Body of pancreas (tissue), 4 donors: ENCODE results near the gene ZRANB3. TPM values are rescaled to one million over a fixed set of nuclear protein-coding genes. Genes with fewer than 3 reads are reported as not detected.

Experiments
- ATAC-seq: fragments of 150-250 bp; one replicate; pipeline ENCODE4 v1.9.1; 2016
- DNase-seq, 4 donors: peaks; one replicate each; pipeline ENCODE4 v3.0.0-alpha.2; 2019
- H3K27ac ChIP-seq, 4 donors: fragments of 200-600 bp; sonication (generic); 1 replicate in 3 of 4; 2 replicates in 1 of 4; pipeline versions ENCODE4 v1.5.1 to v1.6.1; 2016 to 2019; ENCODE audit warnings: mild to moderate bottlenecking in 1 of 4, mixed read lengths in 1 of 4, moderate library complexity in 1 of 4
- H3K27me3 ChIP-seq, 2 donors: fragments of 200-600 bp; sonication (generic); one replicate each; pipeline ENCODE4 v1.6.0; 2016; ENCODE audit warnings: mild to moderate bottlenecking in 1 of 2
- H3K36me3 ChIP-seq, 2 donors: fragments of 200-600 bp; sonication (generic); replicated peaks in 1 of 2; 2 replicates each; pipeline ENCODE4 v1.5.1; 2016; ENCODE audit warnings: low read depth in 2 of 2; ENCODE audit not compliant: insufficient read depth in 1 of 2
- H3K4me1 ChIP-seq: fragments of 200-600 bp; sonication (generic); one replicate; pipeline ENCODE4 v1.6.0; 2016
- H3K4me3 ChIP-seq, 2 donors: fragments of 200-600 bp; sonication (generic); 1 replicate in 1 of 2; 2 replicates in 1 of 2; pipeline ENCODE4 v1.5.1; 2016 to 2019
- H3K9me3 ChIP-seq, 3 donors: fragments of 200-600 bp; sonication (generic); 1 replicate in 2 of 3; 2 replicates in 1 of 3; pipeline ENCODE4 v1.5.1; 2016
- POLR2A ChIP-seq, 3 donors: fragments of 450-650 bp; IDR thresholded peaks; one replicate each; pipeline ENCODE4 v1.6.1; 2016; ENCODE audit warnings: antibody characterized with exemption in 3 of 3, mild to moderate bottlenecking in 2 of 3
- WGBS, 2 donors: methylation state at CpG; one replicate each; pipeline ENCODE4 v1.1.5; 2017; 5-methylcytosine and 5-hydroxymethylcytosine counted together
- intact Hi-C: fragments of 100-400 bp; cut with DNase I; formaldehyde crosslinking; loops from one replicate; pipeline ENCODE4 v1.15.1; 2023
- total RNA-seq, 2 donors: library from RNA; depleted of rRNA; stranded (reverse); fragments of >200 nt; gene quantifications; one replicate each; pipeline ENCODE4 v1.1.0, GENCODE V29; 2016
- TF ChIP-seq, protein P1 (sequence below), 7 experiments: fragments of 450-650 bp in 4 of 7; fragments of 200-600 bp in 3 of 7; sonication (generic) in 3 of 7; IDR thresholded peaks; one replicate each; pipeline ENCODE4 v1.5.1; 2016 to 2019; ENCODE audit warnings: antibody characterized with exemption in 7 of 7

ZRANB3 gene
- total RNA-seq, 2 donors from 2014 or later: 3.4 to 10.2 TPM

DNA sequence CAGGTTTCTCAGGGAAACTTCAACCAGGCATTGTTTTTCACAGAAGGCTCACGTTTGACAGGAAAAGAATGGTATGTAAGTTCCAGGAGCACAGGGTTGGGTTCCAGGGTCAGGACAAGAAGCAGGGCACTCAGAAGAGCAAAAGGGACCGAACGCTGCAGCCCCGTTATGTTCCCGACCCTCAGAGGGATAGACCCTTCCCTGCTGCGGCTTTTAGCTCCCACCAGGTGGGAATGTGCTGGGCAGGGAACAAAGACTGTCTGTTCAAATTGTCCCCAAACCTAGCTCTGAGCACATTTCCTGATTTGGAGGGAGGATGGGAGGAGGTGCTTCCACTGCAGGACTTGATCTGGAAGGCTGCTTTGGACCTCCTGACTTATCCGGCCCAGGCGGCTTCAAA, 348.8 kb downstream of the ZRANB3 start:
- Histone ChIP-seq H3K27me3 (no peaks in the 10 kb centered on the region), H3K9me3 (no peaks in the 10 kb centered on the region), H3K36me3 (no peaks in the 10 kb centered on the region), H3K27ac (no peak overlapping the region), H3K4me1 (no peaks in the 10 kb centered on the region), H3K4me3 (no peak overlapping the region)
- WGBS, 2 donors: 75 to 83% methylated on average over 6 to 8 of the region's 8 CpGs
- TF ChIP-seq, protein P1, sequence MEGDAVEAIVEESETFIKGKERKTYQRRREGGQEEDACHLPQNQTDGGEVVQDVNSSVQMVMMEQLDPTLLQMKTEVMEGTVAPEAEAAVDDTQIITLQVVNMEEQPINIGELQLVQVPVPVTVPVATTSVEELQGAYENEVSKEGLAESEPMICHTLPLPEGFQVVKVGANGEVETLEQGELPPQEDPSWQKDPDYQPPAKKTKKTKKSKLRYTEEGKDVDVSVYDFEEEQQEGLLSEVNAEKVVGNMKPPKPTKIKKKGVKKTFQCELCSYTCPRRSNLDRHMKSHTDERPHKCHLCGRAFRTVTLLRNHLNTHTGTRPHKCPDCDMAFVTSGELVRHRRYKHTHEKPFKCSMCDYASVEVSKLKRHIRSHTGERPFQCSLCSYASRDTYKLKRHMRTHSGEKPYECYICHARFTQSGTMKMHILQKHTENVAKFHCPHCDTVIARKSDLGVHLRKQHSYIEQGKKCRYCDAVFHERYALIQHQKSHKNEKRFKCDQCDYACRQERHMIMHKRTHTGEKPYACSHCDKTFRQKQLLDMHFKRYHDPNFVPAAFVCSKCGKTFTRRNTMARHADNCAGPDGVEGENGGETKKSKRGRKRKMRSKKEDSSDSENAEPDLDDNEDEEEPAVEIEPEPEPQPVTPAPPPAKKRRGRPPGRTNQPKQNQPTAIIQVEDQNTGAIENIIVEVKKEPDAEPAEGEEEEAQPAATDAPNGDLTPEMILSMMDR (IDR thresholded peaks at IDR 0.05): no peak
- TF ChIP-seq POLR2A (IDR thresholded peaks at IDR 0.05): no peak
- ATAC-seq (no peak), DNase-seq (no peak)
- intact Hi-C loops: no loop called here

DNA sequence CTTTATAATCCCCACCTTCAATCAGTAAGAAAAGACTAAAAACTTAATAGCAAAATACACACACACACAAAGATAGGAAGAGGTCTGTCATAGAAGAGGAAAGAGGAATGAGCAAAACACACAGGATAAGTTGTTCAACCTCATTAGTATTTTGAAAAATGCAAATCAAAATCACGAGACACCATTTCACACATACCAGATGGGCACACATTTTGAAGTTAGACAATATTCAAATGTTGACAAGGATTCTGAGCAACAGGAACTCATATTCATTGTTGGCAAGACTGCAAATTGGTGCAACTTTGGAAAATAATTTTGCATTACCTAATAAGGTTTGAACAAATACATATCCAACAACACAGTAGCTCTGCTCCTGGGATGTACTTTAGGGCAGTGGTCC, 351.3 kb downstream of the ZRANB3 start:
- no peaks in the 10 kb centered on the region for H3K4me1 ChIP-seq
- TF ChIP-seq POLR2A (IDR thresholded peaks at IDR 0.05): no peak
- TF ChIP-seq, protein P1 (IDR thresholded peaks at IDR 0.05): no peak
- no peaks in the 10 kb centered on the region for H3K9me3 ChIP-seq
- no peak overlapping the region for H3K4me3 ChIP-seq
- H3K27me3 ChIP-seq: no peaks in the 10 kb centered on the region
- 95 to 96% methylated on average over 1 of the region's 1 CpG for WGBS, 2 donors
- H3K27ac ChIP-seq: no peak overlapping the region
- ATAC-seq (no peak), DNase-seq (no peak)
- H3K36me3 ChIP-seq: peaks cover 0 to 4% of the 10 kb centered on the region in 2 donors
- intact Hi-C loops: no loop called here

DNA sequence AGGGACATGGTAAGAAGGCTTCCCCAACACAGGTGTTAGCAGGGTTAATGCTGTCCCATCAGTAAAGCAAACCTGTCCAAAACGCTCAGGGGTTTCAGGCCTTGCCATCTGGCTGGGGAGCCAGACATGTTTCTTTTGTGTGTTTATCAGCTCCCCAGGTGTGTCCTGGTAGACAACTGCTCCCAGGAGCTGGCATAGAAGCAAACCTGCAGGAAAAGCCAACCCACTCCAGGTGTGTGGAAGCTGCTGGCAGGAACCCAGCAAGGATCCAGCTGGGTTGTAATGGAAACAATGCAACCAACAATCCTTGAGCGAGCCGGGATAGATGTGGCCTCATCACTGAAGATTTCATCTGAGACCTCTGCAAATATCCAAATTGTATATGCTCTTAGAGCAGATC, 355.8 kb downstream of the ZRANB3 start:
- ATAC-seq: no peak

DNA sequence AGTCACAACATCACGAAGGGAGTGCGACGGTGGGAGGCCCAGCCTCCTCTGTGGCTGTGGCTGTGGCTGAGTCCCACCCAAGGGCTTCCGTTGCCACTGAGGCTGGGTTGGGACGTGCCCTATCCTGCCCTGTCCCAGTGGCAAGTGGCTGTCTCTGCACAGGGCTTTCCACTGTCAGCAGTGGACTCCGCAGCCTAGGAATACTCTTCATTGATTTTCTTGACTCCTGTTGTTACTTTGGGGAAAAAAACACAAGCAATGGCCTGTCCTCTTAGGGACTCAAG, 356.3 kb downstream of the ZRANB3 start:
- 99 to 100% methylated on average over 6 of the region's 6 CpGs for WGBS, 2 donors

More for the DNA sequence above, 355.8 kb downstream of the ZRANB3 start:
- Histone ChIP-seq H3K36me3 (peaks cover 0 to 6% of the 10 kb centered on the region in 2 donors), H3K27me3 (no peaks in the 10 kb centered on the region), H3K4me1 (no peaks in the 10 kb centered on the region), H3K9me3 (no peaks in the 10 kb centered on the region), H3K27ac (no peak overlapping the region), H3K4me3 (no peak overlapping the region)
- DNase-seq: peak; percentile 34 to 74 (median 54)
- 50 to 51% methylated on average over 2 to 3 of the region's 3 CpGs for WGBS, 2 donors
- TF ChIP-seq, protein P1 (IDR thresholded peaks at IDR 0.05): no peak
- no peak for TF ChIP-seq POLR2A (IDR thresholded peaks at IDR 0.05)
- intact Hi-C loops: no loop called here

More for the DNA sequence above, 356.3 kb downstream of the ZRANB3 start:
- H3K9me3 ChIP-seq: no peaks in the 10 kb centered on the region
- no peak overlapping the region for H3K4me3 ChIP-seq
- intact Hi-C loops: no loop called here
- no peak for TF ChIP-seq POLR2A (IDR thresholded peaks at IDR 0.05)
- TF ChIP-seq, protein P1 (IDR thresholded peaks at IDR 0.05): no peak
- no peak for DNase-seq
- H3K27me3 ChIP-seq: no peaks in the 10 kb centered on the region
- ATAC-seq: no peak
- peaks cover 0 to 6% of the 10 kb centered on the region in 2 donors for H3K36me3 ChIP-seq
- H3K4me1 ChIP-seq: no peaks in the 10 kb centered on the region
- H3K27ac ChIP-seq: no peak overlapping the region
